ENCODE results near the gene IL36B. TPM values are rescaled to one million over a fixed set of nuclear protein-coding genes. Genes with fewer than 3 reads are reported as not detected.

The IL36B gene
- total RNA-seq, 2 donors from 2014 or later, result not detected

DNA sequence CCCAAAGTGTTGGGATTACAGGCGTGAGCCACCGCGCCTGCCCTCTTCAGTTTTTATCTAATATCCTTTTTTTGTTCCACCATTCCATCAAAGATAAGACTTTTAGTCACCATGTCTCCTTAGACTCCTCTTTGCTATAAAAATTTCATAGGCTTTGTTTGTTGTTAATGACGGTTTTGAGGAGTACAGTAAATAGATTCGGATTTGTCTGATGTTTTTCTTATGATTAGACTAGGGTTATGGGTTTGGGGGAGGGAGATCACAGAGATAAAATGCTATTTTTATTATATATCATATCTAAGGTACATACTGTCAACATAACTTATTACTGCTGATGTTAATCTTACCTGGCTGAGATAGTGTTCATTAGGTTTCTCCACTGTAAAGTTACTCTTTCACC, 6.2 kb downstream of the IL36B start:
- Histone ChIP-seq H3K4me1 (no peaks in the 10 kb centered on the region), H3K9me3 (no peaks in the 10 kb centered on the region), H3K27ac (no peak overlapping the region), H3K27me3 (no peaks in the 10 kb centered on the region), H3K36me3 (replicated peaks in 1 of 2; ENCODE audit: insufficient read depth in 1 of 2, low read depth in 2 of 2) (no peaks in the 10 kb centered on the region), H3K4me3 (no peak overlapping the region)
- no peak for TF ChIP-seq POLR2A (IDR thresholded peaks at IDR 0.05)
- DNase-seq (no peak), ATAC-seq (no peak)
- intact Hi-C loops (cut with DNase I), result no loop called here
- 83% methylated on average over 5 of the region's 5 CpGs for WGBS, 2 donors

- Histone ChIP-seq H3K36me3 (replicated peaks in 1 of 2; ENCODE audit: insufficient read depth in 1 of 2, low read depth in 2 of 2) (no peaks in the 10 kb centered on the region), H3K4me3 (no peak overlapping the region), H3K4me1 (peaks cover 21% of the 10 kb centered on the region), H3K27ac (no peak overlapping the region), H3K27me3 (no peaks in the 10 kb centered on the region), H3K9me3 (no peaks in the 10 kb centered on the region)
- intact Hi-C loops (cut with DNase I), result no loop called here
- no peak for DNase-seq
- no peak for ATAC-seq
- no peak for TF ChIP-seq CTCF (IDR thresholded peaks at IDR 0.05)
- no peak for TF ChIP-seq POLR2A (IDR thresholded peaks at IDR 0.05)
- 85% methylated on average over 5 of the region's 5 CpGs for WGBS, 2 donors
Measured at GRCh38 chr2:113041871-113042270, 10.8 kb downstream of the IL36B start.

DNA sequence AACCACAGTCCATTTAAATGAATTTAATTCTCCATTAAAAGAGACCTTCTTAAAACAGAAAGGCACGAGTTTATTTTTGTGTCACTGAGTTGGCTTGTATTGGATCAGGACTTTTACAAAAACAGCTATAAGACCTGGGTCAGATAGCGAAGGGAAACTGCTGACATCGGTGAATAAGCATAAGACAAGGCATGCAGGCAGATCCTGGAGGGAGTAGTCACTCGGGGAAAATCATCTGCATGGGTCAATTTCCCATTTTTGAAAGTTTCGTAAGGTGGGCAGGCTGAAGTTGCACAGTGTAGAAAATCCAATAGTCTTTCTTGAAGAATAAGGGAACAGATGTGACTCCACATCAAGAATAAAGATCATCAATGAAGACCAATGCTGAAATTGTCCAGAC, 12.9 kb downstream of the IL36B start:
- peak overlapping the region in 2 of 4 donors; percentile 5 to 18 for H3K27ac ChIP-seq
- no peak for TF ChIP-seq CTCF (IDR thresholded peaks at IDR 0.05)
- TF ChIP-seq POLR2A (IDR thresholded peaks at IDR 0.05), result no peak
- no peaks in the 10 kb centered on the region for H3K27me3 ChIP-seq
- no peak overlapping the region for H3K4me3 ChIP-seq
- 44% methylated on average over 5 of the region's 5 CpGs for WGBS, 2 donors
- ATAC-seq (no peak), DNase-seq (no peak)
- H3K9me3 ChIP-seq, result no peaks in the 10 kb centered on the region
- intact Hi-C loops (cut with DNase I), result no loop called here
- H3K36me3 ChIP-seq (replicated peaks in 1 of 2; ENCODE audit: insufficient read depth in 1 of 2, low read depth in 2 of 2), result no peaks in the 10 kb centered on the region
- H3K4me1 ChIP-seq, result peaks cover 21% of the 10 kb centered on the region

DNA sequence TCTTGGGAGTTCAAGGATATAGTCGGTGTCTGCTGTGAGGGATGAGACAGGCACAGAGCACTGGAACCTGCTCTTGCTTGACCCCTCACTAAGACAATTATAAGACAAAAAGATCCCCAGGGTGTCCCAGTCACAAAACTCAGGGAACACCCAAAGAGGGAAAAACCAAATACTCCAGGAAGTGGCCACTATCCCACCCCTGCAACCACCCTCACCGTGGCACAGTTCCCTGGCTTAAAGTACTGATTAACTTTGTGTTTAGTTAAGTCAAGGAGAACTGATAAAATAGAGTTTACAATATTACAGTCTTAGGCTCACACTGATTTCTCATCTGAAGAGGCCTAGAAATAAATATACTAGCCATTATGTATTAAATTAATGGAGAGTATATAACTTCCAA, 13.5 kb downstream of the IL36B start:
- H3K4me3 ChIP-seq, result no peak overlapping the region
- no peaks in the 10 kb centered on the region for H3K36me3 ChIP-seq (replicated peaks in 1 of 2; ENCODE audit: insufficient read depth in 1 of 2, low read depth in 2 of 2)
- no peaks in the 10 kb centered on the region for H3K9me3 ChIP-seq
- peak; percentile 71 for ATAC-seq
- DNase-seq, result peak; percentile 25 to 63 (median 50)
- H3K4me1 ChIP-seq, result peaks cover 21% of the 10 kb centered on the region
- intact Hi-C loops (cut with DNase I), result no loop called here
- peak overlapping the region in 2 of 4 donors; percentile 5 to 18 for H3K27ac ChIP-seq
- 28 to 54% methylated on average over 2 of the region's 2 CpGs for WGBS, 2 donors
- TF ChIP-seq POLR2A (IDR thresholded peaks at IDR 0.05) (no peak), CTCF (IDR thresholded peaks at IDR 0.05) (no peak)
- no peaks in the 10 kb centered on the region for H3K27me3 ChIP-seq

DNA sequence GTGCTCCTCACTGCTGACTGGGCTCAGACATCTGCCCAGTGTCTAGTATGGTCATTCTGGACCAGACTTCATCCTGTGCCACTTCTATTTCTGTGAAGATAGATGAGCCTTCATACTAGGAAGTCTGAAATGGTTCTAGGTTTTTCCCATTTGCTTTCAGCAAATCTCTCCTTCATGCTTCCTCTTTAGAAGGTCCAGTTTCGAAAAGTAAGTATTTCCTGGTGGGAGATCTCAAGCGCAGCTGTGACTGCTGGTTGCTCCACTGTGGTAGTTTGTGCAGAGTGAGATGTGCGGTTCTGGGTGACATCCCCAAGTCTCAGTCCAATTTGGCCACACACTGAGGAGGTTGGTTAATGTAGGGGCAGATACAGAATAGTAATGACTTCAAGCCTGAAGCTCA, 14.4 kb downstream of the IL36B start:
- ATAC-seq, result no peak
- H3K9me3 ChIP-seq, result no peaks in the 10 kb centered on the region
- TF ChIP-seq CTCF (IDR thresholded peaks at IDR 0.05) (no peak), POLR2A (IDR thresholded peaks at IDR 0.05) (no peak)
- WGBS, 2 donors, result 77 to 97% methylated on average over 3 of the region's 3 CpGs
- intact Hi-C loops (cut with DNase I), result no loop called here
- no peak overlapping the region for H3K27ac ChIP-seq
- no peaks in the 10 kb centered on the region for H3K36me3 ChIP-seq (replicated peaks in 1 of 2; ENCODE audit: insufficient read depth in 1 of 2, low read depth in 2 of 2)
- H3K27me3 ChIP-seq, result no peaks in the 10 kb centered on the region
- no peak for DNase-seq
- peaks cover 21% of the 10 kb centered on the region for H3K4me1 ChIP-seq
- no peak overlapping the region for H3K4me3 ChIP-seq

Data from body of pancreas (tissue), 4 donors.